H1 (cell line): Measurements from ENCODE around the gene MZF1. TPM values are rescaled to one million over a fixed set of nuclear protein-coding genes. Genes with fewer than 3 reads are reported as not detected.

Source experiments
- BCL11A ChIP-seq, 2 experiments: IDR thresholded peaks; one replicate each; pipeline ENCODE4 v1.6.1; 2011; ENCODE audit warnings: low read depth in 2 of 2, low read length in 2 of 2, mild to moderate bottlenecking in 2 of 2
- CBX5 ChIP-seq: fragments of 300-800, 300-1000 bp; sonication (generic); IDR thresholded peaks from 2 replicates; pipeline ENCODE4 v1.7.1; 2016; ENCODE audit warnings: antibody characterized with exemption, low read length, low read depth
- CTCF ChIP-seq, 3 experiments: IDR thresholded peaks; 1 replicate in 2 of 3; 2 replicates in 1 of 3; pipeline versions ENCODE4 v1.5.1 to v1.6.1; 2011; ENCODE audit warnings: low read length in 3 of 3, mild to moderate bottlenecking in 3 of 3, inconsistent platforms in 2 of 3, low read depth in 1 of 3, moderate library complexity in 1 of 3; ENCODE audit not compliant: insufficient read depth in 1 of 3; ENCODE audit errors: control extremely low read depth in 1 of 3
- EZH2 ChIP-seq: fragments of 200-600 bp; sonication (generic); IDR thresholded peaks from 2 replicates; pipeline ENCODE4 v1.7.1; 2012; ENCODE audit warnings: low read depth, mild to moderate bottlenecking, moderate library complexity, low read length, inconsistent platforms; ENCODE audit not compliant: severe bottlenecking
- JUN ChIP-seq: IDR thresholded peaks from 2 replicates; pipeline ENCODE4 v1.6.1; 2011; ENCODE audit warnings: low read depth, mild to moderate bottlenecking, improper control_type of control experiment, low read length
- MAX ChIP-seq: IDR thresholded peaks from 2 replicates; pipeline ENCODE4 v1.6.1; 2012; ENCODE audit warnings: inconsistent platforms
- POLR2AphosphoS5 ChIP-seq: IDR thresholded peaks from 2 replicates; pipeline ENCODE4 v1.6.1; 2011; ENCODE audit warnings: low read depth, low read length
- RNF2 ChIP-seq: fragments of 200-900, 300-1000 bp; sonication (generic); IDR thresholded peaks from 2 replicates; pipeline ENCODE4 v1.7.1; 2016; ENCODE audit warnings: borderline replicate concordance, low read depth, mild to moderate bottlenecking, antibody characterized with exemption, low read length; ENCODE audit not compliant: poor library complexity, severe bottlenecking; ENCODE audit errors: missing control alignments
- TCF12 ChIP-seq: IDR thresholded peaks from 2 replicates; pipeline ENCODE4 v1.6.1; 2011; ENCODE audit warnings: low read depth, mild to moderate bottlenecking, low read length
- ZNF274 ChIP-seq: IDR thresholded peaks from 2 replicates; pipeline ENCODE4 v1.7.0; 2012; ENCODE audit warnings: low read length, borderline replicate concordance; ENCODE audit errors: extremely low read depth
- polyA plus RNA-seq, 7 experiments: library from polyadenylated mRNA; depleted of rRNA in 3 of 7; stranded (reverse) in 5 of 7; unstranded in 2 of 7; fragments of >200 nt in 5 of 7; fragments of 200-250 nt in 2 of 7; gene quantifications; 1 replicate in 5 of 7; 2 replicates in 1 of 7; 4 replicates in 1 of 7; pipeline versions ENCODE4 v1.2.1 to v1.2.3, GENCODE V29; 2011 to 2013; ENCODE audit warnings: missing spikeins in 2 of 7, mixed read lengths in 2 of 7
- total RNA-seq: library from RNA; stranded (reverse); fragmentation: NEBNext Ultra II Directional; extraction: Animal tissue kit (Norgen Biotek cat#: 25700); gene quantifications from 2 replicates; pipeline ENCODE4 v1.2.1, GENCODE V29; 2021

MZF1 gene
- total and polyA plus RNA-seq, 2 of the 8 experiments (the other 6 are each of a cell fraction or from before 2014, with no cell fraction given) = 15.2 to 25.0 TPM

- TF ChIP-seq CTCF (IDR thresholded peaks at IDR 0.05; ENCODE audit: control extremely low read depth in 1 of 3, insufficient read depth in 1 of 3, low read depth in 1 of 3, low read length in 3 of 3) (peak; percentile 95 to 98 (median 96)), JUN (no peak), CBX5 (no peak), EZH2 (no peak), POLR2AphosphoS5 (peak; percentile 95), TCF12 (no peak), MAX (peak; percentile 94), ZNF274 (no peak), RNF2 (no peak), BCL11A (IDR thresholded peaks at IDR 0.05; ENCODE audit: low read depth in 2 of 2, low read length in 2 of 2) (no peak)
These were observed 59.2 kb downstream of the MZF1 start (continued) for GRCh38 chr19:58513694-58514563.
